DMS79 treated with DMSO at 0.1 percent for 48 hours (cell line): Measurements from ENCODE around the gene AICDA.

Experiments
- DNase-seq: peaks from one replicate; lab custom pipeline; 2025; lab: John Stamatoyannopoulos, UW

Gene AICDA

GRCh38 chr12:8554451-8555195, 58.0 kb downstream of the AICDA start:
- DNase-seq, result no peak

GRCh38 chr12:8553088-8553627, 59.5 kb downstream of the AICDA start:
- DNase-seq, result no peak
